ENCODE data around the gene FER. TPM values are rescaled to one million over a fixed set of nuclear protein-coding genes. Genes with fewer than 3 reads are reported as not detected.

The FER gene
- total and polyA plus RNA-seq, 9 of the 15 experiments (the other 6 are each of a cell fraction or from before 2014, with no cell fraction given), result 6.7 to 18.2 (median 8.9) TPM

GRCh38 chr5:109143031-109143430 is 395.3 kb downstream of the FER start:
- intact Hi-C loops (cut with micrococcal nuclease) (no loop called here), in situ Hi-C loops (cut with MboI) (no loop called here)
- H3K4me3 ChIP-seq, result no peak overlapping the region
- H2AFZ ChIP-seq (ENCODE audit: low read depth, low read length), result no peak overlapping the region
- no peaks in the 10 kb centered on the region for H3K27me3 ChIP-seq (ENCODE audit: control insufficient read depth in 2 of 2, insufficient read depth in 2 of 2, low read length in 2 of 2)
- H3K4me1 ChIP-seq (replicated peaks in 1 of 2; ENCODE audit: control insufficient read depth in 2 of 2, insufficient read depth in 2 of 2, low read length in 2 of 2), result peaks cover 0 to 7% of the 10 kb centered on the region in 2 experiments; a peak in 2 of 5 replicates
- H3K9me1 ChIP-seq (ENCODE audit: control insufficient read depth, insufficient read depth, low read length), result no peaks in the 10 kb centered on the region
- ATAC-seq (no peak), DNase-seq (ENCODE audit: extremely low read depth in 1 of 4, low spot score in 3 of 4) (no peak), FAIRE-seq (no peak)
- no TSS peak for BruUV-seq (replicated peaks)
- TF ChIP-seq PBX2 (CRISPR knock-in tag; IDR thresholded peaks at IDR 0.05; ENCODE audit: low read depth) (no peak), PBX2 (tag; conservative IDR thresholded peaks at IDR 0.05; ENCODE audit: low read depth) (0 out of 2 replicates have a peak, but pooled peaks have one; percentile 21), ARID2 (IDR thresholded peaks at IDR 0.05) (no peak)
- ChIA-PET CTCF (ENCODE audit: low intra/inter-chr PET ratio) (no interaction called here), POLR2A (no interaction called here)
- no peak overlapping the region for H3K9ac ChIP-seq (ENCODE audit: insufficient read depth in 1 of 2, low read depth in 2 of 2, low read length in 2 of 2)
- no peaks in the 10 kb centered on the region for H4K20me1 ChIP-seq (replicated peaks; ENCODE audit: control insufficient read depth, insufficient read depth, low read length)
- no peak overlapping the region for H3K27ac ChIP-seq (ENCODE audit: extremely low read depth, low read depth, low read length)
- H3K9me3 ChIP-seq (replicated peaks; ENCODE audit: control insufficient read depth, insufficient read depth, low read depth, low read length), result no peaks in the 10 kb centered on the region
- H3K36me3 ChIP-seq (ENCODE audit: control insufficient read depth, insufficient read depth, low read length), result no peaks in the 10 kb centered on the region
- no peak overlapping the region for H3K4me2 ChIP-seq (ENCODE audit: insufficient read depth, low read length)
- no peaks in the 10 kb centered on the region for H3K79me2 ChIP-seq (ENCODE audit: control insufficient read depth, insufficient read depth, low read length)

GRCh38 chr5:109145139-109145538 is 397.4 kb downstream of the FER start:
- 50% methylated on average over 1 of the region's 1 CpG for WGBS (ENCODE audit: insufficient coverage, low coverage, missing lambda C conversion rate)
- H3K36me3 ChIP-seq (ENCODE audit: control insufficient read depth, insufficient read depth, low read length), result no peaks in the 10 kb centered on the region
- H3K9me3 ChIP-seq (replicated peaks; ENCODE audit: control insufficient read depth, insufficient read depth, low read depth, low read length), result no peaks in the 10 kb centered on the region
- no peak overlapping the region for H3K4me2 ChIP-seq (ENCODE audit: insufficient read depth, low read length)
- no peaks in the 10 kb centered on the region for H3K79me2 ChIP-seq (ENCODE audit: control insufficient read depth, insufficient read depth, low read length)
- H3K27ac ChIP-seq (ENCODE audit: extremely low read depth, low read depth, low read length), result no peak overlapping the region
- ATAC-seq (no peak), DNase-seq (ENCODE audit: extremely low read depth in 1 of 4, low spot score in 3 of 4) (no peak), FAIRE-seq (no peak)
- H3K4me1 ChIP-seq (replicated peaks in 1 of 2; ENCODE audit: control insufficient read depth in 2 of 2, insufficient read depth in 2 of 2, low read length in 2 of 2), result peaks cover 0 to 7% of the 10 kb centered on the region in 2 experiments; a peak in 2 of 5 replicates
- H2AFZ ChIP-seq (ENCODE audit: low read depth, low read length), result no peak overlapping the region
- H3K9me1 ChIP-seq (ENCODE audit: control insufficient read depth, insufficient read depth, low read length), result no peaks in the 10 kb centered on the region
- no peak overlapping the region for H3K4me3 ChIP-seq
- H3K9ac ChIP-seq (ENCODE audit: insufficient read depth in 1 of 2, low read depth in 2 of 2, low read length in 2 of 2), result no peak overlapping the region
- ChIA-PET CTCF (ENCODE audit: low intra/inter-chr PET ratio) (no interaction called here), POLR2A (interaction anchor here (0.6 to 1.2 kb wide), 3 partner anchors 10 to 385 kb away, joined by 3 to 4 read pairs (median 3); no protein-coding TSS in a partner anchor)
- BruUV-seq (replicated peaks), result no TSS peak
- H4K20me1 ChIP-seq (replicated peaks; ENCODE audit: control insufficient read depth, insufficient read depth, low read length), result no peaks in the 10 kb centered on the region
- no peaks in the 10 kb centered on the region for H3K27me3 ChIP-seq (ENCODE audit: control insufficient read depth in 2 of 2, insufficient read depth in 2 of 2, low read length in 2 of 2)
- intact Hi-C loops (cut with micrococcal nuclease), result no loop called here
- in situ Hi-C loops (cut with MboI), result no loop called here
- TF ChIP-seq RUNX1 (IDR thresholded peaks at IDR 0.05; ENCODE audit: low read depth), result no peak
- no peak for TF ChIP-seq HNRNPUL1 (IDR thresholded peaks at IDR 0.05; ENCODE audit: low read length)
- no peak for TF ChIP-seq E2F3 (CRISPR knock-in tag; IDR thresholded peaks at IDR 0.05)
- TF ChIP-seq POLR2B (IDR thresholded peaks at IDR 0.05; ENCODE audit: low read depth, partially characterized antibody), result no peak
- TF ChIP-seq NFE2 (IDR thresholded peaks at IDR 0.05; ENCODE audit: low read depth), result 0 out of 2 replicates have a peak, but pooled peaks have one; percentile 15
- no peak for TF ChIP-seq GATAD2A (IDR thresholded peaks at IDR 0.05)
- TF ChIP-seq CREB3L1 (IDR thresholded peaks at IDR 0.05; ENCODE audit: borderline replicate concordance, low read depth), result no peak
- TF ChIP-seq MTA3 (IDR thresholded peaks at IDR 0.05; ENCODE audit: borderline replicate concordance), result no peak
- TF ChIP-seq SRSF1 (IDR thresholded peaks at IDR 0.05; ENCODE audit: low read depth, low read length), result no peak
- TF ChIP-seq RBBP5 (IDR thresholded peaks at IDR 0.05; ENCODE audit: borderline replicate concordance, insufficient read depth, low read length, poor library complexity, severe bottlenecking), result no peak
- TF ChIP-seq ZNF384 (IDR thresholded peaks at IDR 0.05; ENCODE audit: low read depth, low read length), result no peak
